A549 (cell line): ENCODE data around the gene SLC26A9. TPM values are rescaled to one million over a fixed set of nuclear protein-coding genes. Genes with fewer than 3 reads are reported as not detected.

Experiments used
- ATAC-seq, 2 experiments: fragments of 200-7000 bp in 1 of 2; fragments of >200 bp in 1 of 2; cut with Nextera tagmentation in 1 of 2; cut with Tn5 transposase in 1 of 2; 3 replicates each; pipeline versions ENCODE4 v1.8.0 to v1.9.1; 2018 to 2020; ENCODE audit warnings: mild to moderate bottlenecking in 1 of 2, moderate library complexity in 1 of 2
- CTCF ChIA-PET: fragments of 300-600 bp; sonication (Branson Sonifier 250); formaldehyde crosslinking; extraction: SDS; loops from one replicate; lab custom pipeline; 2021; ENCODE audit warnings: antibody characterized with exemption, inconsistent platforms; lab: Yijun Ruan, JAX
- POLR2A ChIA-PET: fragments of 350-600 bp; formaldehyde crosslinking; extraction: SDS; loops from one replicate; lab custom pipeline; 2021; ENCODE audit warnings: antibody characterized with exemption, inconsistent platforms; lab: Yijun Ruan, JAX
- DNase-seq, 2 experiments: peaks; one replicate each; pipeline versions ENCODE4 v3.0.0 to v3.0.0-alpha.2; 2011 to 2016; ENCODE audit warnings: low read depth in 1 of 2, low spot score in 1 of 2
- FAIRE-seq: peaks from 2 replicates; lab custom pipeline; 2011; peaks lifted over from hg19 to GRCh38; lab: Jason Lieb, UNC
- H3K27ac ChIP-seq, 2 experiments: fragments of >200 bp; sonication (Bioruptor Twin); formaldehyde crosslinking; 3 replicates each; pipeline ENCODE4 v1.5.1; 2016 to 2017
- H3K4me1 ChIP-seq: fragments of >200 bp; sonication (Bioruptor Twin); formaldehyde crosslinking; 3 replicates; pipeline ENCODE4 v1.6.1; 2016
- H3K4me2 ChIP-seq: fragments of >200 bp; sonication (Bioruptor Twin); formaldehyde crosslinking; 3 replicates; pipeline ENCODE4 v1.6.1; 2016
- H3K4me3 ChIP-seq: fragments of >200 bp; sonication (Bioruptor Twin); formaldehyde crosslinking; 3 replicates; pipeline ENCODE4 v1.5.1; 2016
- H3K9me3 ChIP-seq: fragments of >200 bp; sonication (Bioruptor Twin); formaldehyde crosslinking; 3 replicates; pipeline ENCODE4 v1.6.1; 2016
- BHLHE40 ChIP-seq: IDR thresholded peaks from 2 replicates; pipeline ENCODE4 v1.6.1; 2012; ENCODE audit warnings: low read depth, low read length, inconsistent platforms
- CHD4 ChIP-seq: fragments of 200-600 bp; sonication (generic); IDR thresholded peaks from 2 replicates; pipeline ENCODE4 v1.6.1; 2016; ENCODE audit warnings: antibody characterized with exemption, mild to moderate bottlenecking, borderline replicate concordance
- E2F6 ChIP-seq: IDR thresholded peaks from 2 replicates; pipeline ENCODE4 v1.6.1; 2012; ENCODE audit warnings: low read depth, borderline replicate concordance
- EHF ChIP-seq: fragments of 250-450 bp; sonication (Bioruptor Pico); IDR thresholded peaks from 2 replicates; pipeline ENCODE4 v1.5.0; 2020; ENCODE audit warnings: mild to moderate bottlenecking
- ESRRA ChIP-seq: fragments of 150-350 bp; IDR thresholded peaks from 2 replicates; pipeline ENCODE4 v1.6.1; 2014; ENCODE audit warnings: mild to moderate bottlenecking, low read length, borderline replicate concordance
- FOSL2 ChIP-seq, 2 experiments: fragments of 450-650 bp in 1 of 2; fragments of >200 bp in 1 of 2; sonication (Bioruptor Twin) in 1 of 2; formaldehyde crosslinking; IDR thresholded peaks; 2 replicates each; pipeline versions ENCODE4 v1.5.0 to v1.6.1; 2016 to 2020; ENCODE audit warnings: mild to moderate bottlenecking in 1 of 2, moderate library complexity in 1 of 2
- HES2 ChIP-seq: fragments of >200 bp; sonication (Bioruptor Twin); formaldehyde crosslinking; IDR thresholded peaks from 2 replicates; pipeline ENCODE4 v1.6.1; 2016
- HEYL ChIP-seq: fragments of 250-450 bp; sonication (Bioruptor Pico); IDR thresholded peaks from 2 replicates; pipeline ENCODE4 v1.8.0; 2021; ENCODE audit warnings: mild to moderate bottlenecking, moderate library complexity
- HOXA7 ChIP-seq: fragments of 250-450 bp; sonication (Bioruptor Pico); IDR thresholded peaks from 2 replicates; pipeline ENCODE4 v1.5.0; 2020; ENCODE audit warnings: mild to moderate bottlenecking, moderate library complexity
- JUN ChIP-seq, 2 experiments: fragments of >200 bp; sonication (Bioruptor Twin); formaldehyde crosslinking; IDR thresholded peaks; 2 replicates in 1 of 2; 3 replicates in 1 of 2; pipeline ENCODE4 v1.6.1; 2016 to 2017
- MAFK ChIP-seq: fragments of 450-650 bp; IDR thresholded peaks from 2 replicates; pipeline ENCODE4 v1.6.1; 2014; ENCODE audit not compliant: partially characterized antibody
- MAX ChIP-seq: IDR thresholded peaks from 2 replicates; pipeline ENCODE4 v1.6.1; 2012
- NFE2L2 ChIP-seq: fragments of 150-350 bp; conservative IDR thresholded peaks from 2 replicates; pipeline ENCODE4 v1.6.1; 2014; ENCODE audit warnings: low read length
- PBX3 ChIP-seq: IDR thresholded peaks from 2 replicates; pipeline ENCODE4 v1.6.1; 2012
- POLR2A ChIP-seq: IDR thresholded peaks from 2 replicates; pipeline ENCODE4 v1.6.1; 2012; ENCODE audit warnings: mild to moderate bottlenecking, low read length
- RARB ChIP-seq: fragments of 250-450 bp; sonication (Bioruptor Pico); IDR thresholded peaks from 2 replicates; pipeline ENCODE4 v1.8.0; 2021; ENCODE audit warnings: mild to moderate bottlenecking, moderate library complexity
- RFX5 ChIP-seq: fragments of 450-650 bp; IDR thresholded peaks from 2 replicates; pipeline ENCODE4 v1.7.1; 2014; ENCODE audit warnings: antibody characterized with exemption, mild to moderate bottlenecking, moderate library complexity
- RNF2 ChIP-seq: fragments of 200-600 bp; sonication (generic); IDR thresholded peaks from 2 replicates; pipeline ENCODE4 v1.6.1; 2016; ENCODE audit warnings: low read depth, mild to moderate bottlenecking, antibody characterized with exemption, moderate library complexity, borderline replicate concordance
- SMC3 ChIP-seq: fragments of >200 bp; sonication (Bioruptor Twin); formaldehyde crosslinking; IDR thresholded peaks from 3 replicates; pipeline ENCODE4 v1.6.1; 2018; ENCODE audit warnings: inconsistent platforms
- USF2 ChIP-seq: fragments of 450-650 bp; IDR thresholded peaks from 2 replicates; pipeline ENCODE4 v1.6.1; 2014; ENCODE audit warnings: antibody characterized with exemption
- ZFP36 ChIP-seq: fragments of 450-650 bp; IDR thresholded peaks from 2 replicates; pipeline ENCODE4 v1.6.1; 2014; ENCODE audit warnings: borderline replicate concordance; ENCODE audit not compliant: partially characterized antibody
- ZSCAN20 ChIP-seq: fragments of 250-450 bp; sonication (Bioruptor Pico); IDR thresholded peaks from 2 replicates; pipeline ENCODE4 v1.8.0; 2022; ENCODE audit warnings: mild to moderate bottlenecking, moderate library complexity
- WGBS: methylation state at CpG from one replicate; pipeline ENCODE4 v1.1.6; 2017; ENCODE audit errors: missing lambda C conversion rate; 5-methylcytosine and 5-hydroxymethylcytosine counted together
- polyA plus RNA-seq, 4 experiments: library from polyadenylated mRNA; depleted of rRNA in 3 of 4; stranded (reverse); fragments of >200 nt; fragmentation: RNase III in 1 of 4; extraction: RNeasy Plus Mini Kit Qiagen cat#74134 plus additional on column Dnase treatment in 1 of 4; gene quantifications; 2 replicates in 3 of 4; 3 replicates in 1 of 4; pipeline ENCODE4 v1.2.3, GENCODE V29; 2011 to 2017
- TF ChIP-seq, protein P1 (sequence below): fragments of >200 bp; sonication (Bioruptor Twin); formaldehyde crosslinking; IDR thresholded peaks from 3 replicates; pipeline ENCODE4 v1.6.1; 2016
- TF ChIP-seq, protein P2 (sequence below): fragments of 200-600 bp; sonication (generic); IDR thresholded peaks from 2 replicates; pipeline ENCODE4 v1.6.1; 2016; ENCODE audit warnings: antibody characterized with exemption, mild to moderate bottlenecking, moderate library complexity

Gene SLC26A9
- polyA plus RNA-seq, 2 of the 4 experiments (the other 2 are of a cell fraction) = 0.18 to 0.98 TPM

- H3K9me3 ChIP-seq = no peaks in the 10 kb centered on the region
- H3K4me3 ChIP-seq = no peak overlapping the region
- no peak for FAIRE-seq
- no peak for TF ChIP-seq HES2
- no peak for TF ChIP-seq NFE2L2
- no peak for TF ChIP-seq HOXA7
- TF ChIP-seq SMC3 = no peak
- no peak for TF ChIP-seq HEYL (CRISPR knock-in tag)
- TF ChIP-seq E2F6 = no peak
- no peak for TF ChIP-seq USF2
- TF ChIP-seq CHD4 = no peak
- no peak for TF ChIP-seq ZFP36
- no peak for TF ChIP-seq RFX5
- TF ChIP-seq, protein P1, sequence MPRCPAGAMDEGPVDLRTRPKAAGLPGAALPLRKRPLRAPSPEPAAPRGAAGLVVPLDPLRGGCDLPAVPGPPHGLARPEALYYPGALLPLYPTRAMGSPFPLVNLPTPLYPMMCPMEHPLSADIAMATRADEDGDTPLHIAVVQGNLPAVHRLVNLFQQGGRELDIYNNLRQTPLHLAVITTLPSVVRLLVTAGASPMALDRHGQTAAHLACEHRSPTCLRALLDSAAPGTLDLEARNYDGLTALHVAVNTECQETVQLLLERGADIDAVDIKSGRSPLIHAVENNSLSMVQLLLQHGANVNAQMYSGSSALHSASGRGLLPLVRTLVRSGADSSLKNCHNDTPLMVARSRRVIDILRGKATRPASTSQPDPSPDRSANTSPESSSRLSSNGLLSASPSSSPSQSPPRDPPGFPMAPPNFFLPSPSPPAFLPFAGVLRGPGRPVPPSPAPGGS = no peak
- no peak for TF ChIP-seq EHF
- TF ChIP-seq, protein P2, sequence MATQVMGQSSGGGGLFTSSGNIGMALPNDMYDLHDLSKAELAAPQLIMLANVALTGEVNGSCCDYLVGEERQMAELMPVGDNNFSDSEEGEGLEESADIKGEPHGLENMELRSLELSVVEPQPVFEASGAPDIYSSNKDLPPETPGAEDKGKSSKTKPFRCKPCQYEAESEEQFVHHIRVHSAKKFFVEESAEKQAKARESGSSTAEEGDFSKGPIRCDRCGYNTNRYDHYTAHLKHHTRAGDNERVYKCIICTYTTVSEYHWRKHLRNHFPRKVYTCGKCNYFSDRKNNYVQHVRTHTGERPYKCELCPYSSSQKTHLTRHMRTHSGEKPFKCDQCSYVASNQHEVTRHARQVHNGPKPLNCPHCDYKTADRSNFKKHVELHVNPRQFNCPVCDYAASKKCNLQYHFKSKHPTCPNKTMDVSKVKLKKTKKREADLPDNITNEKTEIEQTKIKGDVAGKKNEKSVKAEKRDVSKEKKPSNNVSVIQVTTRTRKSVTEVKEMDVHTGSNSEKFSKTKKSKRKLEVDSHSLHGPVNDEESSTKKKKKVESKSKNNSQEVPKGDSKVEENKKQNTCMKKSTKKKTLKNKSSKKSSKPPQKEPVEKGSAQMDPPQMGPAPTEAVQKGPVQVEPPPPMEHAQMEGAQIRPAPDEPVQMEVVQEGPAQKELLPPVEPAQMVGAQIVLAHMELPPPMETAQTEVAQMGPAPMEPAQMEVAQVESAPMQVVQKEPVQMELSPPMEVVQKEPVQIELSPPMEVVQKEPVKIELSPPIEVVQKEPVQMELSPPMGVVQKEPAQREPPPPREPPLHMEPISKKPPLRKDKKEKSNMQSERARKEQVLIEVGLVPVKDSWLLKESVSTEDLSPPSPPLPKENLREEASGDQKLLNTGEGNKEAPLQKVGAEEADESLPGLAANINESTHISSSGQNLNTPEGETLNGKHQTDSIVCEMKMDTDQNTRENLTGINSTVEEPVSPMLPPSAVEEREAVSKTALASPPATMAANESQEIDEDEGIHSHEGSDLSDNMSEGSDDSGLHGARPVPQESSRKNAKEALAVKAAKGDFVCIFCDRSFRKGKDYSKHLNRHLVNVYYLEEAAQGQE = no peak
- no peak for TF ChIP-seq RNF2
- TF ChIP-seq BHLHE40 = no peak
- no peak for TF ChIP-seq ZSCAN20 (CRISPR knock-in tag)
- TF ChIP-seq ESRRA = no peak
- no peak for TF ChIP-seq MAX
- H3K4me2 ChIP-seq = no peak overlapping the region
- H3K27ac ChIP-seq = no peak overlapping the region
- no peaks in the 10 kb centered on the region for H3K4me1 ChIP-seq
- ChIA-PET CTCF (interaction anchor here (1.5 to 3.0 kb wide), 3 partner anchors 10 to 36 kb away, joined by 5 to 13 read pairs (median 6); no protein-coding TSS in a partner anchor), POLR2A (no interaction called here)
- WGBS = 75% methylated on average over 11 of the region's 11 CpGs
- no peak for DNase-seq
- no peak for ATAC-seq
Measured at GRCh38 chr1:205954819-205955404, 11.7 kb upstream of the SLC26A9 start.

- WGBS = 67% methylated on average over 1 of the region's 1 CpG
- H3K4me3 ChIP-seq = no peak overlapping the region
- H3K4me2 ChIP-seq = no peak overlapping the region
- H3K27ac ChIP-seq = no peak overlapping the region
- ChIA-PET POLR2A (no interaction called here), CTCF (interaction anchor here (0.8 to 14.5 kb wide), 8 partner anchors 9 to 80 kb away, joined by 3 to 139 read pairs (median 4); partner anchors contain the start of gene SLC26A9)
- no peak for TF ChIP-seq JUN (IDR thresholded peaks at IDR 0.05)
- TF ChIP-seq MAFK = no peak
- TF ChIP-seq FOSL2 (IDR thresholded peaks at IDR 0.05) = no peak
- no peak for TF ChIP-seq FOSL2 (CRISPR knock-in tag; IDR thresholded peaks at IDR 0.05)
- no peak for TF ChIP-seq HEYL (CRISPR knock-in tag)
- TF ChIP-seq POLR2A = no peak
- TF ChIP-seq PBX3 = no peak
- no peak for TF ChIP-seq RARB (CRISPR knock-in tag)
- FAIRE-seq (no peak), ATAC-seq (no peak), DNase-seq (no peak)
- H3K9me3 ChIP-seq = no peaks in the 10 kb centered on the region
- no peaks in the 10 kb centered on the region for H3K4me1 ChIP-seq
Measured at GRCh38 chr1:205951746-205952145, 8.5 kb upstream of the SLC26A9 start.
